ENCODE results near the gene SMOC2. TPM values are rescaled to one million over a fixed set of nuclear protein-coding genes. Genes with fewer than 3 reads are reported as not detected.

SMOC2 gene
- total RNA-seq, 1 experiment from 2014 or later: 2.1 TPM

DNA sequence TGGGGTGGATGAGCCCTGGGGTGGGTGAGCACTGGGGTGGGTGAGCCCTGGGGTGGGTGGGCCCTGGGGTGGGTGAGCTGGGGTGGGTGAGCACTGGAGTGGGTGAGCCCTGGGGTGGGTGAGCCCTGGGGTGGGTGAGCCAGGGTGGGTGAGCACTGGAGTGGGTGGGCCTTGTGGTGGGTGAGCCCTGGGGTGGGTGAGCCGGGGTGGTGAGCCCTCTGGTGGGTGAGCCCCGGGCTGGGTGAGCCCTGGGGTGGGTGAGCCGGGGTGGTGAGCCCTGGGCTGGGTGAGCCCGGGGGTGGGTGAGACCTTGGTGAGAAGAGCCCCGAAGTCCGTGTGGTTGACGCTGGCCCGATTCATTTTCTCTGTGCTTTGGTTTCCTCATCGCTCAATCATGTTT is 18.6 kb downstream of the SMOC2 start:
- Histone ChIP-seq H2BK12ac (ENCODE audit: insufficient read length, low read depth, low read length) (no peak overlapping the region), H3K4me1 (ENCODE audit: insufficient read depth, low read length) (no peaks in the 10 kb centered on the region), H3K23me2 (ENCODE audit: insufficient read length, low read depth, low read length, poor library complexity, severe bottlenecking) (no peaks in the 10 kb centered on the region), H3K23ac (ENCODE audit: insufficient read length, low read depth, low read length) (no peak overlapping the region), H3K9ac (ENCODE audit: extremely low read depth, insufficient read length, low read length) (no peak overlapping the region), H4K5ac (ENCODE audit: insufficient read length, low read depth, low read length) (no peak overlapping the region), H3K79me1 (ENCODE audit: insufficient read depth, low read depth, low read length, poor library complexity, severe bottlenecking) (no peaks in the 10 kb centered on the region), H2BK20ac (ENCODE audit: low read depth, low read length, poor library complexity, severe bottlenecking) (no peak overlapping the region), H2BK15ac (ENCODE audit: low read depth, low read length) (no peak overlapping the region), H3K27ac (ENCODE audit: insufficient read length, low read depth, low read length) (no peak overlapping the region), H4K20me1 (ENCODE audit: control insufficient read depth, insufficient read depth, insufficient read length) (no peaks in the 10 kb centered on the region), H3K4ac (ENCODE audit: low read depth, low read length) (no peak overlapping the region), H3T11ph (ENCODE audit: low read length) (no peak overlapping the region), H2BK5ac (ENCODE audit: insufficient read length, low read length) (no peak overlapping the region), H3K18ac (ENCODE audit: insufficient read length, low read depth, low read length) (no peak overlapping the region), H3K79me2 (ENCODE audit: insufficient read depth, low read length) (no peaks in the 10 kb centered on the region), H3K9me3 (ENCODE audit: control insufficient read depth, low read depth, low read length) (no peaks in the 10 kb centered on the region), H2AFZ (ENCODE audit: low read length) (no peak overlapping the region), H3K14ac (ENCODE audit: insufficient read depth, low read length) (no peak overlapping the region), H3K27me3 (ENCODE audit: insufficient read depth, low read length) (no peaks in the 10 kb centered on the region), H3K56ac (ENCODE audit: insufficient read length, low read depth, low read length) (no peak overlapping the region), H3K4me2 (ENCODE audit: insufficient read depth, insufficient read length, low read length) (no peak overlapping the region), H4K91ac (ENCODE audit: insufficient read length, low read depth, low read length) (no peak overlapping the region), H2BK120ac (ENCODE audit: low read depth, low read length, poor library complexity, severe bottlenecking) (no peak overlapping the region), H2AK5ac (ENCODE audit: insufficient read length, low read length) (no peak overlapping the region), H4K8ac (replicated peaks; ENCODE audit: insufficient read length, low read depth, low read length) (no peak overlapping the region)
- H3K9me3 Mint-ChIP-seq: no peaks in the 10 kb centered on the region
- TF ChIP-seq, protein P1, sequence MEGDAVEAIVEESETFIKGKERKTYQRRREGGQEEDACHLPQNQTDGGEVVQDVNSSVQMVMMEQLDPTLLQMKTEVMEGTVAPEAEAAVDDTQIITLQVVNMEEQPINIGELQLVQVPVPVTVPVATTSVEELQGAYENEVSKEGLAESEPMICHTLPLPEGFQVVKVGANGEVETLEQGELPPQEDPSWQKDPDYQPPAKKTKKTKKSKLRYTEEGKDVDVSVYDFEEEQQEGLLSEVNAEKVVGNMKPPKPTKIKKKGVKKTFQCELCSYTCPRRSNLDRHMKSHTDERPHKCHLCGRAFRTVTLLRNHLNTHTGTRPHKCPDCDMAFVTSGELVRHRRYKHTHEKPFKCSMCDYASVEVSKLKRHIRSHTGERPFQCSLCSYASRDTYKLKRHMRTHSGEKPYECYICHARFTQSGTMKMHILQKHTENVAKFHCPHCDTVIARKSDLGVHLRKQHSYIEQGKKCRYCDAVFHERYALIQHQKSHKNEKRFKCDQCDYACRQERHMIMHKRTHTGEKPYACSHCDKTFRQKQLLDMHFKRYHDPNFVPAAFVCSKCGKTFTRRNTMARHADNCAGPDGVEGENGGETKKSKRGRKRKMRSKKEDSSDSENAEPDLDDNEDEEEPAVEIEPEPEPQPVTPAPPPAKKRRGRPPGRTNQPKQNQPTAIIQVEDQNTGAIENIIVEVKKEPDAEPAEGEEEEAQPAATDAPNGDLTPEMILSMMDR (conservative IDR thresholded peaks at IDR 0.05): no peak
- no CpG with 5 or more reads among the region's 9 CpGs for WGBS (ENCODE audit: extremely low coverage, insufficient read length, low lambda C conversion rate)
- H3K36me3 Mint-ChIP-seq (ENCODE audit: insufficient read depth in 1 of 3, low read depth in 3 of 3): no peaks in the 10 kb centered on the region
- no peak for DNase-seq
- H3K27me3 Mint-ChIP-seq (ENCODE audit: low read depth): peaks cover 2% of the 10 kb centered on the region; the same call in 1 of the 2 replicates
- no peak overlapping the region for H3K27ac Mint-ChIP-seq
- peaks cover 3 to 4% of the 10 kb centered on the region in 2 experiments; a peak in 2 of 4 replicates for H3K4me1 Mint-ChIP-seq
- no peak overlapping the region for H3K4me3 Mint-ChIP-seq
